ENCODE data around the gene ZNF385C.

ZNF385C gene

DNA sequence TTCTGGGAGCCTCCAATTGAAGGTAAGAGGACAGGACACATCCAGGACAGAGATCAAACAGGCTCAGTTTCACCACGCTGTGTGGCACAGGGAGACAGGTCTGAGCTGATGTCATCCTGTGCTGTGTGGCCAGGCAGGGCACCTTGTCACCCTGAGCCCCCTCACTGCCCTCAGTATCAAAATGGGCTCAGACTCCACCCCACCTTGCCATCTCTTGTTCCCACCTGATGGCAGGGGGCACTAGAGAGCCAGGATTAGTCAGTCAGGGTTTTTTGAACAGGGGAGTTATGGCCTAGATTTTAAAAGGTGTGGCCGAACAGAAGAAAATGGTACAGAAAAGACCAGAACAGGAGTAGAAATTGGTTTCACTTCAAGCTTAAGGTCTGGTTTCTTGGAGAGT is 20.3 kb upstream of the ZNF385C start:
- FAIRE-seq, result peak; percentile 81
- no peak for DNase-seq (ENCODE audit: insufficient read length, low spot score)
- TF ChIP-seq POU2F2 (IDR thresholded peaks at IDR 0.05; ENCODE audit: low read depth, low read length), result no peak
- TF ChIP-seq SPI1 (IDR thresholded peaks at IDR 0.05; ENCODE audit: low read depth, low read length), result no peak
- no peak for TF ChIP-seq POLR2A (IDR thresholded peaks at IDR 0.05; ENCODE audit: low read depth, low read length)
- no peak for TF ChIP-seq TAF1 (IDR thresholded peaks at IDR 0.05; ENCODE audit: low read depth, low read length)
- no peak for TF ChIP-seq PAX5 (IDR thresholded peaks at IDR 0.05; ENCODE audit: insufficient read depth, low read length, severe bottlenecking)
- TF ChIP-seq POLR2AphosphoS5 (IDR thresholded peaks at IDR 0.05; ENCODE audit: low read depth, low read length), result no peak

DNA sequence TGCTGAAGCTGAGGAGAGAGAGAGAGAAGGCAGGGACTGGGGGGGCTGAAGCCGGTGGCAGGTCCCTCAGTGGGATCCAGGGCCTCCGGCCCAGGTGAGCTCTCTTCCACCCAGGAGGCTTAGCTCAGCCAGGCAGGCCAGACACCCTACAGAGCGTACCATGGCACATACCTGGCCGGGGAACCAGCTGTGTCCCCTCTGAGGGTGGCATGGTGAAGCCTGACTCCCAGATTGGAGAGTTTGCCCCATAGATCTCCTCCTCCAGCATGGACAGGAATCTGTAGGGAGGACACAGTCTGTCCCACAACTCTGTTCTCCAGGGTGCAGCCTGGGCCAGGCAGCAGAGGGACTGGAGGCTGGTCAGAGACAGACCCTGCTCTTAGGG is 19.8 kb upstream of the ZNF385C start:
- FAIRE-seq, result no peak
- TF ChIP-seq PAX5 (IDR thresholded peaks at IDR 0.05; ENCODE audit: insufficient read depth, low read length, severe bottlenecking) (no peak), TAF1 (IDR thresholded peaks at IDR 0.05; ENCODE audit: low read depth, low read length) (no peak), SPI1 (IDR thresholded peaks at IDR 0.05; ENCODE audit: low read depth, low read length) (no peak), POU2F2 (IDR thresholded peaks at IDR 0.05; ENCODE audit: low read depth, low read length) (no peak)
- no peak for DNase-seq (ENCODE audit: insufficient read length, low spot score)

DNA sequence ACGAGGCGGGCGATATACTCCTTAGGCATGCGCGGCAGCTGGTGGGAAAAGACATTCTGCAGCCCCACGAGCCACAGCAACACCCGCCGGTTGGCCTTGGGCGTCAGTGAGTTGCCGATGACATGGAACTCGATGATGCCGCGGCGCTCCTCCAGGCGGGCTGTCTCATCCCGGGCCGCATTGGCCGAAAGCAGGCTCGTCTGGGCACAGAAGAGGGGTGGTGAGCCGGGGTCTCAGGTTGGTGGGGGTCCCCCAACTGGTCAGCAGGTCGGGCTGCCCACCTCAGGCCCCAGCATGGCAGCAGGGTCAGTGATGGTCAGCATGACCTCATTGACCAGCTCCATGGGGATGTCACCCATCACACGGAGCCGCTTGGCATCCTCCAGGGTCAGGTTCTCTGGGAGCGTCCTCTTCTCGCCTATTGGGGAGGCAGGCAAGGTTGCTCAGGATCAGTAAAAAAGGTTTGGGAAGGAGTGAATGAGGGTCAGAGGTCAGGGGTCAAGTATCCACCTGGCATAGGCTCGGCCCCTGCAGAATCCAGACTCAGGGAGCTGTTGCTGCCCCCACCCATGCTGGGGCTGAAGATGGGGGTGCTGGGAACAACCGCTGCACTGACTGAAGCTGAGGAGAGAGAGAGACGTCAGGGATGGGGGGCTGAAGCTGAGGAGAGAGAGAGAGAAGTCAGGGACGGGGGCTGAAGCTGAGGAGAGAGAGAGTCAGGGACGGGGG is 19.3 kb upstream of the ZNF385C start:
- TF ChIP-seq PAX5 (IDR thresholded peaks at IDR 0.05; ENCODE audit: insufficient read depth, low read length, severe bottlenecking) (no peak), SPI1 (IDR thresholded peaks at IDR 0.05; ENCODE audit: low read depth, low read length) (no peak), POU2F2 (IDR thresholded peaks at IDR 0.05; ENCODE audit: low read depth, low read length) (no peak), POLR2A (IDR thresholded peaks at IDR 0.05; ENCODE audit: low read depth, low read length) (no peak), TAF1 (IDR thresholded peaks at IDR 0.05; ENCODE audit: low read depth, low read length) (no peak), POLR2AphosphoS5 (IDR thresholded peaks at IDR 0.05; ENCODE audit: low read depth, low read length) (no peak)
- FAIRE-seq (peak; percentile 45), DNase-seq (ENCODE audit: insufficient read length, low spot score) (no peak)

DNA sequence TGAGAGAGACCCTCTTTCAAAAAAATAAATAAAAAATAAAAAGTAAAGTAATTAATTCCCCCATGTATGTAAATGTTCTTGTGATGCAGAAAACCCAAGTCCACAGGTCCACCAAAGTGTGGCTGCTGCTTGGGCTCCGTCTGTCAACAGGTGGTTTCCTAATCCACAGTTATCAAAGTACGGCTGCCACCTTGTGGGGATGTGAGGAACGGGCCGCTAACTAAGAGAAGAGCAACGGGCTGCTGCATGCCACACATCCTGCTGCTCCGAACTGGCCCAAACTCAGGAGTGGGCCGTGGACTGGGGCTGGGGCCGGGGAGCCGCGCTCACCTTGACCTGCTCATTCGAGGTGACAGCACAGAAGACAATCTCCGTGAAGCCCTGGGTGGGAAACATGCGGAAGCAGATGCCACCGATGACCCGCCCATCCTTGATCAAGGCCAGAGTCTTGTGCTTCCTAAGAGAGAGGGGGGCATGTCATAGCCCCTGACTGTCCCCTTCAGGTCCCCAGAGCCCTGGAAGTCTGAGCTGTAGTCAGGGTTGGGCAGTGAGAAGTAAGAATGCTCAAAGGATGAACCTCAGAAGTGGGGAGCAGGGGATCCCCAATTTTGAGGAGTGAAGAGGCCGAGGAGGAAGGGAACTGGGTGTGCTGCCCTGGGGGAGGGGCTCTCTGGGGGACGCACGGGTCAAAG is 18.6 kb upstream of the ZNF385C start:
- peak; percentile 96 for FAIRE-seq
- no peak for TF ChIP-seq POLR2AphosphoS5 (IDR thresholded peaks at IDR 0.05; ENCODE audit: low read depth, low read length)
- TF ChIP-seq SPI1 (IDR thresholded peaks at IDR 0.05; ENCODE audit: low read depth, low read length), result no peak
- TF ChIP-seq PAX5 (IDR thresholded peaks at IDR 0.05; ENCODE audit: insufficient read depth, low read length, severe bottlenecking), result no peak
- TF ChIP-seq POLR2A (IDR thresholded peaks at IDR 0.05; ENCODE audit: low read depth, low read length), result no peak
- no peak for TF ChIP-seq TAF1 (IDR thresholded peaks at IDR 0.05; ENCODE audit: low read depth, low read length)
- no peak for TF ChIP-seq POU2F2 (IDR thresholded peaks at IDR 0.05; ENCODE audit: low read depth, low read length)
- DNase-seq (ENCODE audit: insufficient read length, low spot score), result no peak

DNA sequence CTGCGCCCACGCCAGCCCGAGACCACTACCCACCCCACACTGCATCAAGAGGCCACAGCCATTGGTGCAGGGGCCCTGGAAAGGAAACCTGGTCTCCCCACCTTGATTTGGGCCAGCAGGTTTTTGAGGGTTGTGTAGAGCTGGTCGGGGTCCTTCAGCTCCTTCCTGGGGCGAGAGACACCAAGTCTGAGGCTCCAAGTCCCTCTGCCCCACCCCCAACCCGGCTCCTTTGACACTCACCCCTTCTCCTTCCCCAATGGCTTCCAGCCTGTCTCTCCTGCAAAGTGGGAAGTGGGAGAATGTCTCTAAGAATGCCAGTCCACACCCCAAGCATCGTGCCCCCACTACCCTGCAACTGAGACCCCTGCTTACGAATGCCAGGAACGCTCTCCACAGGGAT is 15.8 kb upstream of the ZNF385C start:
- TF ChIP-seq POLR2A (IDR thresholded peaks at IDR 0.05; ENCODE audit: low read depth, low read length), result no peak
- TF ChIP-seq SPI1 (IDR thresholded peaks at IDR 0.05; ENCODE audit: low read depth, low read length), result no peak
- no peak for TF ChIP-seq TAF1 (IDR thresholded peaks at IDR 0.05; ENCODE audit: low read depth, low read length)
- TF ChIP-seq POU2F2 (IDR thresholded peaks at IDR 0.05; ENCODE audit: low read depth, low read length), result no peak
- TF ChIP-seq PAX5 (IDR thresholded peaks at IDR 0.05; ENCODE audit: insufficient read depth, low read length, severe bottlenecking), result no peak
- no peak for TF ChIP-seq POLR2AphosphoS5 (IDR thresholded peaks at IDR 0.05; ENCODE audit: low read depth, low read length)
- FAIRE-seq, result no peak
- no peak for DNase-seq (ENCODE audit: insufficient read length, low spot score)

DNA sequence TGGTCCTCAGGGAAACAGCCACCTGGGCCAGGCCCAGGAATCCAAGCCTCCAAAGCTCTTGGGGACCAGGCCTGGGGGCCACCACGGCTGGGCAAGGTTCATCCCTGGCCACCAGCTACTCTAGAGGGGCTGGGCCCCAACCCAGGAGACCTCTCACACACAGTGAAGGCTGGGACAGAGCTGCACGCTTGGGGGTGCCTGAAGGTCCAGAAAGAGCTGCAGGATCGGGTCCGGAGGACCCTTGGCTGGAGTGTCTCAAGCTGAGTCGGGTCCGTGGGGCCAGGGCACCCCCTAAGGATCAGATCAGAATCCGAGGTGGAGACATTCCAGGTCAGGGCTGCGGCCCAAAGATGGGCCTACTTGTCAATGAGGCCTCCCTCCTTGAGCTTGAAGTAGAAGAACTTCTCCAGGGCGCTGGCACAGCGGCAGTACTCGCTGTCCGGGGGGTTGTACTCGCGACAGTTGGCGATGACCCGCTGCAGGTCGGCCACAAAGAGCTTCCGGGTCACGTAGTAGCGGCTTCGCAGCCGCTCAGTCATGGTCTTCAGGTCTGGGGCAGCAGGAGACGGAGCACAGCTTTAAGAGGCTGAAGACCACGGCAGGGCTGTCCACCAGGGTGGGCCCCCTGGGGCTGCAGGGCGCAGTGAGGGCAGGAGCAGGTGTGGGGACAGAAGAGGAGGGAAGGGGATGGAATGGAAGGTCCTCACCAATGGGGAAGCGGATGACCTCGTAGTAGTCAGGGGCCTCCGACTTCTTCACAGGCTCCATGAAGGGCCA is 15.2 kb upstream of the ZNF385C start:
- DNase-seq (ENCODE audit: insufficient read length, low spot score) (no peak), FAIRE-seq (no peak)
- TF ChIP-seq POLR2AphosphoS5 (IDR thresholded peaks at IDR 0.05; ENCODE audit: low read depth, low read length) (no peak), POLR2A (IDR thresholded peaks at IDR 0.05; ENCODE audit: low read depth, low read length) (no peak), POU2F2 (IDR thresholded peaks at IDR 0.05; ENCODE audit: low read depth, low read length) (no peak), SPI1 (IDR thresholded peaks at IDR 0.05; ENCODE audit: low read depth, low read length) (no peak), TAF1 (IDR thresholded peaks at IDR 0.05; ENCODE audit: low read depth, low read length) (no peak), PAX5 (IDR thresholded peaks at IDR 0.05; ENCODE audit: insufficient read depth, low read length, severe bottlenecking) (no peak)

DNA sequence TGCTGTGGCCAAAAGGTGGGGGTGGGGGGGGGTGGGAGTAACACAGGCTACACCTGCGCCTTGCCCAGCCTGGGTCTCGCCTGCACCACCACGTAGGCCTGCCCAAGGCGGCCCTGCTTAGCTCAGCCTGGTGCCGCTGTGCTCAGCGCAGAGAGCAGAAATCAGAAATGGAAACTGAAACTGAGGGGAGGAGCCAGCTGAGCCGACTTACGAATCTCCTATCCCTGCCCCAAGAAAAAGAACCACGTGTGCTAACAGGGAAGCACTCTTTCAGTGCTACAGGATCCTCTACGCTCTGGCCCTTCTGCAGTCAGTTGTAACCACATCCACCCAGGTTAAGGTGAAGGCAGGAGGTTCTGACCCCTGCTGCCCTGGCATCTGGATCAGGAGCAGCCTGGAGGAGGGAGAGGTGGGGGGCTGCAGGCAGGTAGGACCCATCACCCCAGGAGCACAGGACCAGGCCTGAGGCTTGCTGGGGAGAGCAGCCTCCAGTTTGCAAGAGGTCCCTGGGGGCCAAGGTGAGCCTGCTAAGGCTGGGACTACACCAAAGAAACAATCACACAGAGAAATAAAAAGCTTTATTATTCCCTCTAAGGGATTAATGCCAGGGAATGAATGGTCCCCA is 14.4 kb upstream of the ZNF385C start, which contains the start of gene DHX58:
TSS of gene DHX58 (minus strand) at position 163 of the 625 bp plus-strand sequence. CDS start 822 bp downstream, outside the sequence.
- FAIRE-seq (peak; percentile 99), DNase-seq (ENCODE audit: insufficient read length, low spot score) (peak; percentile 92)
- TF ChIP-seq SPI1 (IDR thresholded peaks at IDR 0.05; ENCODE audit: low read depth, low read length) (no peak), POU2F2 (IDR thresholded peaks at IDR 0.05; ENCODE audit: low read depth, low read length) (0 out of 2 replicates have a peak, but pooled peaks have one; percentile 29), POLR2A (IDR thresholded peaks at IDR 0.05; ENCODE audit: low read depth, low read length) (peak; percentile 89), POLR2AphosphoS5 (IDR thresholded peaks at IDR 0.05; ENCODE audit: low read depth, low read length) (peak; percentile 85), PAX5 (IDR thresholded peaks at IDR 0.05; ENCODE audit: insufficient read depth, low read length, severe bottlenecking) (no peak), TAF1 (IDR thresholded peaks at IDR 0.05; ENCODE audit: low read depth, low read length) (no peak; the same call in 1 of the 2 replicates)

DNA sequence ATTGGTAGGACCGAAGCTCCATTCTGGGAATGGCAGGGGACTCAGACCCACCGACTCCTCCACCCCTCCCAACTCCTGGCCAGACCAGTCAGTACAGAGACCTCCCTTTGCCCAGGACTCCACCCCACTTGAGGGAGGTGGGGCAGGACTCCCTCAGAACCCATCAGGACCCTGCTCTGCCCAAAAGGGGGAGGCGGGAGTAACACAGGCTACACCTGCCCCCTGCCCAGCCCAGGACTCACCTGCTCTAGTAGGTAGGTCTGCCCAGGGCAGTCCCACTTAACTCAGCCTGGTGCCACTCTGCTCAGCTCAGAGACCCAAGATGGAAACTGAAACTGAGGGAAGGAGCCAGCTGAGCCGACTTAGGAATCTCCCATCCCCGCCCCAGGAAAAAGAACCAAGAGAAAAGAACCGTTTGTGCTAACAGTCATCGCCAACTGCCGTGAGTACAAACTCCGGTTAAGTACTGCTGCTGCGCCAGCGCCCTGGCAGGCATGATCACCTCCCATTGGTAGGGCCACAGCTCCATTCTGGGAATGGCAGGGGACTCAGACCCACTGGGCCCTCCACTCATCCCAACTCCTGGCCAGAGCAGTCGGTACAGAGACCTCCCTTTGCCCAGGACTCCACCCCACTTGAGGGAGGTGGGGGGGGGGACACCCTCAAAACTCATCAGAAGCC is 13.7 kb upstream of the ZNF385C start:
- TF ChIP-seq SPI1 (IDR thresholded peaks at IDR 0.05; ENCODE audit: low read depth, low read length) (no peak), POU2F2 (IDR thresholded peaks at IDR 0.05; ENCODE audit: low read depth, low read length) (0 out of 2 replicates have a peak, but pooled peaks have one; percentile 7), PAX5 (IDR thresholded peaks at IDR 0.05; ENCODE audit: insufficient read depth, low read length, severe bottlenecking) (no peak), POLR2AphosphoS5 (IDR thresholded peaks at IDR 0.05; ENCODE audit: low read depth, low read length) (no peak; the same call in 1 of the 2 replicates)
- DNase-seq (ENCODE audit: insufficient read length, low spot score) (no peak), FAIRE-seq (no peak)

Measured in GM12891 (cell line).